GM10248 (cell line): ENCODE results near the gene HPS6.

Experiments
- CTCF ChIA-PET: fragments of 300-600 bp; sonication (Branson Sonifier 250); formaldehyde crosslinking; extraction: SDS; loops from one replicate; lab custom pipeline; 2021; ENCODE audit warnings: antibody characterized with exemption; lab: Yijun Ruan, JAX
- POLR2A ChIA-PET: fragments of 350-650 bp; sonication (Branson Sonifier 250); formaldehyde crosslinking; extraction: SDS; loops from one replicate; lab custom pipeline; 2020; ENCODE audit warnings: antibody characterized with exemption; lab: Yijun Ruan, JAX
- DNase-seq: peaks from one replicate; pipeline ENCODE4 v3.0.0; 2012; ENCODE audit errors: extremely low spot score
- TF ChIP-seq, protein P1 (sequence below): IDR thresholded peaks from 2 replicates; pipeline ENCODE4 v1.5.1; 2012; ENCODE audit warnings: mild to moderate bottlenecking, low read depth; ENCODE audit errors: extremely low read depth, missing control alignments, control extremely low read depth

Gene HPS6

DNA sequence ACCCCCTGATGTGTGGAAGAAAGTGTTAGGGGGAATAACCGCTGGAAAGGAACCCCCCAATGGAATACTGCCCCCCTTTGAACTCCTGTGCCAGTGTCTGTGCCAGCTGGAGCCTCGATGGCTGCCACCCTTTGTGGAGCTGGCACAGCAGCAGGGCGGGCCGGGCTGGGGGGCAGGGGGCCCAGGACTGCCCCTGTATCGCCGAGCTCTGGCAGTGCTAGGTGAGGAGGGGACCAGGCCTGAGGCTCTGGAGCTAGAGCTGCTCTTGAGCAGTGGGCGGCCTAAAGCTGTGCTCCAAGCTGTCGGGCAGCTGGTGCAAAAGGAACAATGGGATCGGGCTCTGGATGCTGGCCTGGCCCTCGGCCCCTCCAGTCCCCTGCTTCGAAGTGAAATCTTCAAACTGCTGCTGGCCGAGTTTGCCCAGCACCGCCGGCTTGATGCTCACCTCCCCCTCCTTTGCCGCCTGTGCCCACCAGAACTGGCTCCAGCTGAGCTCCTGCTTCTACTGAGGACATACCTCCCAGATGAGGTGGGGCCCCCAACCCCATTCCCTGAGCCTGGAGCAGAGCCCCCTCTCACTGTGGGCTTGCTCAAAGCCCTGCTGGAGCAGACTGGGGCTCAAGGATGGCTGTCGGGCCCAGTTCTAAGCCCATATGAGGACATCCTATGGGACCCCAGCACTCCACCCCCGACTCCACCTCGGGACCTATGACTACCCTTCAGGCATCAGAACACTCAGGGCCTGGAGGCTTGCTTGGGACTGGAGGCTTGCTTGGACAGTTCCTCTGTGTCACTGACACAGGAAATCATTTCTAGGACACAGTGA, 2.2 kb downstream of the HPS6 start:
- DNase-seq, result no peak
- TF ChIP-seq, protein P1, sequence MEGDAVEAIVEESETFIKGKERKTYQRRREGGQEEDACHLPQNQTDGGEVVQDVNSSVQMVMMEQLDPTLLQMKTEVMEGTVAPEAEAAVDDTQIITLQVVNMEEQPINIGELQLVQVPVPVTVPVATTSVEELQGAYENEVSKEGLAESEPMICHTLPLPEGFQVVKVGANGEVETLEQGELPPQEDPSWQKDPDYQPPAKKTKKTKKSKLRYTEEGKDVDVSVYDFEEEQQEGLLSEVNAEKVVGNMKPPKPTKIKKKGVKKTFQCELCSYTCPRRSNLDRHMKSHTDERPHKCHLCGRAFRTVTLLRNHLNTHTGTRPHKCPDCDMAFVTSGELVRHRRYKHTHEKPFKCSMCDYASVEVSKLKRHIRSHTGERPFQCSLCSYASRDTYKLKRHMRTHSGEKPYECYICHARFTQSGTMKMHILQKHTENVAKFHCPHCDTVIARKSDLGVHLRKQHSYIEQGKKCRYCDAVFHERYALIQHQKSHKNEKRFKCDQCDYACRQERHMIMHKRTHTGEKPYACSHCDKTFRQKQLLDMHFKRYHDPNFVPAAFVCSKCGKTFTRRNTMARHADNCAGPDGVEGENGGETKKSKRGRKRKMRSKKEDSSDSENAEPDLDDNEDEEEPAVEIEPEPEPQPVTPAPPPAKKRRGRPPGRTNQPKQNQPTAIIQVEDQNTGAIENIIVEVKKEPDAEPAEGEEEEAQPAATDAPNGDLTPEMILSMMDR, result no peak
- CTCF ChIA-PET, result interaction anchor here (0.8 to 14.4 kb wide), 11 partner anchors 10 to 853 kb away, joined by 3 to 484 read pairs (median 11); partner anchors contain the start of genes ARMH3 and KCNIP2
- POLR2A ChIA-PET, result no interaction called here

GRCh38 chr10:102068216-102068615, 3.1 kb downstream of the HPS6 start:
- POLR2A ChIA-PET, result interaction anchor here (0.5 kb wide), 2 partner anchors 14 to 229 kb away, joined by 3 read pairs; no protein-coding TSS in a partner anchor
- TF ChIP-seq, protein P1, result no peak
- CTCF ChIA-PET, result interaction anchor here (0.8 to 14.4 kb wide), 11 partner anchors 9 to 854 kb away, joined by 3 to 484 read pairs (median 6); partner anchors contain the start of gene KCNIP2
- no peak for DNase-seq

DNA sequence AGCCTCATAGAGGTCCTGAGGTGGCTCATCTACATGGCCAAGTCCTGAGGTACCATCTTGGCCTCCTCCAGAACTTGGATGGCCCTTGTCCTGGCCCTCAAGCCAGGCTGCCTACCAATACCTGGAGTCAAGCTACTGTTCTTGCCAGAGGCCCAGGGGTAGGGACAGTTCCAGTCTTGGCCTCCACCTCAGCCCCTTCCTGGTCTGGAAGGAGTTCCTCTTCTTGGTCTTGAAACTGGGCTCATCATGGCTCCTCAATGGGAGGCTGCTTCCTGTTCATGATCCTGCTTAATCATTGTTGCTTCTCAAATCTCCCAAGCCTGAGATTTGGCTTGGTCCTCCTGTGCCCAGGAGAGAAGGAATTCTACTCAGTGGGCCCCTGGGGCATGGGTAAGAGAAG, 3.9 kb downstream of the HPS6 start:
- DNase-seq, result no peak
- TF ChIP-seq, protein P1, result no peak
- ChIA-PET POLR2A (interaction anchor here (0.5 kb wide), 1 partner anchor 229 kb away, joined by 3 read pairs; no protein-coding TSS in a partner anchor), CTCF (interaction anchor here (1.0 to 14.4 kb wide), 9 partner anchors 8 to 466 kb away, joined by 3 to 484 read pairs (median 11); partner anchors contain the start of gene KCNIP2)

- ChIA-PET CTCF (interaction anchor here (0.6 to 14.4 kb wide), 60 partner anchors 10 to 907 kb away, joined by 3 to 484 read pairs (median 4); partner anchors contain the start of genes ARMH3, KCNIP2, NPM3 and OGA), POLR2A (no interaction called here)
- TF ChIP-seq, protein P1, result peak; percentile 88
- peak; percentile 83 for DNase-seq
Measured at GRCh38 chr10:102072673-102073527, 7.8 kb downstream of the HPS6 start.

- ChIA-PET CTCF (interaction anchor here (1.2 to 6.6 kb wide), 6 partner anchors 10 to 243 kb away, joined by 3 to 56 read pairs (median 4); no protein-coding TSS in a partner anchor), POLR2A (interaction anchor here (0.6 kb wide), 1 partner anchor 63 kb away, joined by 6 read pairs; no protein-coding TSS in a partner anchor)
- TF ChIP-seq, protein P1, result no peak
- no peak for DNase-seq
Measured at GRCh38 chr10:102083541-102083940, 18.4 kb downstream of the HPS6 start.
